Bronchial epithelial cell (primary cell): ENCODE data around the gene PRR7. TPM values are rescaled to one million over a fixed set of nuclear protein-coding genes. Genes with fewer than 3 reads are reported as not detected.

Source experiments
- DNase-seq: peaks from one replicate; pipeline ENCODE4 v3.0.0-alpha.2; 2010; ENCODE audit warnings: low read depth
- FAIRE-seq: peaks from 2 replicates; lab custom pipeline; 2011; peaks lifted over from hg19 to GRCh38; lab: Jason Lieb, UNC
- H3K27me3 ChIP-seq: 2 replicates; pipeline ENCODE4 v1.5.1; 2011; ENCODE audit warnings: low read length; ENCODE audit not compliant: control insufficient read depth, insufficient read depth
- H3K36me3 ChIP-seq: 2 replicates; pipeline ENCODE4 v1.5.1; 2011; ENCODE audit warnings: low read length; ENCODE audit not compliant: control insufficient read depth, insufficient read depth
- H3K4me3 ChIP-seq: 2 replicates; pipeline ENCODE4 v1.5.1; 2011; ENCODE audit warnings: mild to moderate bottlenecking, low read depth, low read length, control low read depth
- CTCF ChIP-seq: IDR thresholded peaks from 2 replicates; pipeline ENCODE4 v1.5.1; 2011; ENCODE audit warnings: mild to moderate bottlenecking, moderate library complexity, low read length, control low read depth, inconsistent platforms; ENCODE audit not compliant: insufficient read depth, severe bottlenecking
- total RNA-seq: library from RNA; depleted of rRNA; stranded (reverse); fragments of >200 nt; gene quantifications from 2 replicates; pipeline ENCODE4 v1.2.1, GENCODE V29; 2014

The PRR7 gene
- 3.1 and 5.0 TPM in 2 replicates for total RNA-seq

GRCh38 chr5:177446200-177447065 is at the start of gene PRR7:
Gene PRR7, plus strand, starts transcription at chr5:177446814. Its CDS starts 8,254 bp downstream, at chr5:177455068.
- no peaks in the 10 kb centered on the region for H3K36me3 ChIP-seq
- no peaks in the 10 kb centered on the region for H3K27me3 ChIP-seq
- H3K4me3 ChIP-seq, result peak within 1 kb of the TSS; percentile 48
- no peak for TF ChIP-seq CTCF
- no peak for FAIRE-seq
- DNase-seq, result no peak

- TF ChIP-seq CTCF, result no peak
- peaks cover 5% of the 10 kb centered on the region for H3K27me3 ChIP-seq
- no peak overlapping the region for H3K4me3 ChIP-seq
- no peak for DNase-seq
- FAIRE-seq, result no peak
- no peaks in the 10 kb centered on the region for H3K36me3 ChIP-seq
Observed at GRCh38 chr5:177397875-177398390, 48.7 kb upstream of the PRR7 start.

- Histone ChIP-seq H3K4me3 (no peak within 1 kb of the TSS), H3K36me3 (no peaks in the 10 kb centered on the region), H3K27me3 (peaks cover 6% of the 10 kb centered on the region)
- DNase-seq (no peak), FAIRE-seq (no peak)
- no peak for TF ChIP-seq CTCF
Observed at GRCh38 chr5:177399997-177400868, 46.4 kb upstream of the PRR7 start, which contains the start of gene PFN3. Gene PFN3, minus strand, starts transcription at chr5:177400661. Its CDS starts 85 bp downstream, at chr5:177400576.

- peak; percentile 79 for DNase-seq
Observed at GRCh38 chr5:177402271-177403043, 44.2 kb upstream of the PRR7 start.

More at GRCh38 chr5:177402271-177403043, 44.2 kb upstream of the PRR7 start:
- Histone ChIP-seq H3K4me3 (peak overlapping the region; percentile 55), H3K36me3 (no peaks in the 10 kb centered on the region), H3K27me3 (peaks cover 7% of the 10 kb centered on the region)
- FAIRE-seq, result no peak
- peak; percentile 90 for TF ChIP-seq CTCF
